GM12878 (cell line): ENCODE results near the gene OR2S2. TPM values are rescaled to one million over a fixed set of nuclear protein-coding genes. Genes with fewer than 3 reads are reported as not detected.

Experiments used
- ATAC-seq: fragments of 200-7000 bp; cut with Tn5 transposase; 3 replicates; pipeline ENCODE4 v1.9.1; 2020; ENCODE audit warnings: mild to moderate bottlenecking, moderate library complexity
- BruUV-seq: library from RNA; stranded (reverse); fragments of 400-500 nt; replicated peaks from 2 replicates; lab custom pipeline; 2021; lab: Mats Ljungman, UMichigan
- CTCF ChIA-PET: fragments of 300-600 bp; sonication (Branson Sonifier 250); formaldehyde crosslinking; extraction: SDS; loops from one replicate; lab custom pipeline; 2021; ENCODE audit warnings: inconsistent platforms; lab: Yijun Ruan, JAX
- POLR2A ChIA-PET: fragments of 350-600 bp; formaldehyde crosslinking; extraction: SDS; loops from one replicate; lab custom pipeline; 2021; ENCODE audit warnings: inconsistent platforms; lab: Charles Lee
- RAD21 ChIA-PET: fragments of 300-600 bp; sonication (Branson Sonifier 250); formaldehyde crosslinking; loops from one replicate; lab custom pipeline; 2023; ENCODE audit warnings: antibody characterized with exemption; ENCODE audit not compliant: unreplicated experiment; lab: Charles Lee
- SMC1A ChIA-PET: fragments of 300-600 bp; sonication (Branson Sonifier 250); formaldehyde crosslinking; loops from one replicate; lab custom pipeline; 2023; ENCODE audit not compliant: unreplicated experiment, uncharacterized antibody; lab: Charles Lee
- DNase-seq: peaks from one replicate; pipeline ENCODE4 v3.0.0-alpha.2; 2011; ENCODE audit warnings: low read depth, low spot score
- FAIRE-seq: peaks from 3 replicates; lab custom pipeline; 2011; peaks lifted over from hg19 to GRCh38; lab: Jason Lieb, UNC
- H2AFZ ChIP-seq: 2 replicates; pipeline ENCODE4 v1.6.0; 2011; ENCODE audit warnings: low read depth, low read length, control low read depth; ENCODE audit not compliant: control insufficient read depth
- H3K27ac ChIP-seq: 2 replicates; pipeline ENCODE4 v1.5.1; 2011; ENCODE audit warnings: control low read depth; ENCODE audit not compliant: control insufficient read depth, insufficient read depth
- H3K27me3 ChIP-seq, 2 experiments: replicated peaks in 1 of 2; 2 replicates each; pipeline versions ENCODE4 v1.6.0 to v1.6.1; 2011; ENCODE audit warnings: low read length in 1 of 2; ENCODE audit not compliant: control insufficient read depth in 2 of 2, insufficient read depth in 2 of 2
- H3K36me3 ChIP-seq, 2 experiments: 2 replicates each; pipeline ENCODE4 v1.5.1; 2011; ENCODE audit warnings: low read length in 1 of 2; ENCODE audit not compliant: control insufficient read depth in 2 of 2, insufficient read depth in 2 of 2
- H3K4me1 ChIP-seq: 2 replicates; pipeline ENCODE4 v1.6.1; 2011; ENCODE audit warnings: mild to moderate bottlenecking, low read length, moderate library complexity, mixed read lengths; ENCODE audit not compliant: control insufficient read depth, insufficient read depth
- H3K4me2 ChIP-seq: 2 replicates; pipeline ENCODE4 v1.6.0; 2011; ENCODE audit warnings: control low read depth; ENCODE audit not compliant: control insufficient read depth, insufficient read depth
- H3K4me3 ChIP-seq: fragments of 200-600 bp; sonication (generic); 2 replicates; pipeline ENCODE4 v1.5.1; 2016
- H3K79me2 ChIP-seq: 2 replicates; pipeline ENCODE4 v1.6.0; 2011; ENCODE audit warnings: low read length; ENCODE audit not compliant: control insufficient read depth, insufficient read depth
- H3K9ac ChIP-seq: 2 replicates; pipeline ENCODE4 v1.8.0; 2011; ENCODE audit warnings: low read length, control low read depth, mixed read lengths; ENCODE audit not compliant: control insufficient read depth, insufficient read depth
- H3K9me3 ChIP-seq: replicated peaks from 3 replicates; pipeline ENCODE4 v1.5.1; 2011; ENCODE audit warnings: mild to moderate bottlenecking, low read length; ENCODE audit not compliant: control insufficient read depth, insufficient read depth
- H4K20me1 ChIP-seq: 2 replicates; pipeline ENCODE4 v1.6.0; 2011; ENCODE audit not compliant: control insufficient read depth, insufficient read depth
- ATF3 ChIP-seq: IDR thresholded peaks from 2 replicates; pipeline ENCODE4 v1.6.1; 2011; ENCODE audit warnings: low read depth, mild to moderate bottlenecking, low read length, moderate library complexity, borderline replicate concordance; ENCODE audit errors: extremely low read depth
- BMI1 ChIP-seq: fragments of 450-650 bp; IDR thresholded peaks from 2 replicates; pipeline ENCODE4 v1.6.1; 2016; ENCODE audit warnings: mild to moderate bottlenecking, moderate library complexity, borderline replicate concordance
- BRCA1 ChIP-seq: IDR thresholded peaks from 2 replicates; pipeline ENCODE4 v1.6.1; 2011; ENCODE audit warnings: low read depth, low read length, improper control_type of control experiment
- CHD2 ChIP-seq: IDR thresholded peaks from 2 replicates; pipeline ENCODE4 v1.6.1; 2011; ENCODE audit warnings: low read depth, low read length, improper control_type of control experiment, borderline replicate concordance
- CREM ChIP-seq: IDR thresholded peaks from 2 replicates; pipeline ENCODE4 v1.6.1; 2014; ENCODE audit warnings: antibody characterized with exemption, low read depth
- IRF4 ChIP-seq: IDR thresholded peaks from 2 replicates; pipeline ENCODE4 v1.6.1; 2011; ENCODE audit warnings: low read depth, low read length
- IRF5 ChIP-seq: fragments of 450-650 bp; IDR thresholded peaks from 2 replicates; pipeline ENCODE4 v1.6.1; 2017; ENCODE audit warnings: borderline replicate concordance
- NR2F1 ChIP-seq: fragments of 450-650 bp; conservative IDR thresholded peaks from 2 replicates; pipeline ENCODE4 v1.6.1; 2017; ENCODE audit warnings: mild to moderate bottlenecking
- SMAD1 ChIP-seq: fragments of 450-650 bp; IDR thresholded peaks from 2 replicates; pipeline ENCODE4 v1.6.1; 2018; ENCODE audit warnings: mild to moderate bottlenecking, low read depth; ENCODE audit not compliant: partially characterized antibody
- TARDBP ChIP-seq: IDR thresholded peaks from 2 replicates; pipeline ENCODE4 v1.6.1; 2016; ENCODE audit warnings: borderline replicate concordance
- TCF3 ChIP-seq: IDR thresholded peaks from 2 replicates; pipeline ENCODE4 v1.6.1; 2012; ENCODE audit warnings: low read depth, mild to moderate bottlenecking, low read length, borderline replicate concordance; ENCODE audit not compliant: insufficient read depth
- ZBED1 ChIP-seq: IDR thresholded peaks from 2 replicates; pipeline ENCODE4 v1.6.1; 2016; ENCODE audit warnings: borderline replicate concordance
- ZNF384 ChIP-seq: IDR thresholded peaks from 2 replicates; pipeline ENCODE4 v1.6.1; 2012; ENCODE audit warnings: low read depth, mild to moderate bottlenecking, low read length, improper control_type of control experiment, borderline replicate concordance
- WGBS: methylation state at CpG from one replicate; pipeline ENCODE4 v1.1.6; 2016; ENCODE audit warnings: low lambda C conversion rate; ENCODE audit not compliant: insufficient replicate concordance, insufficient coverage; ENCODE audit errors: missing lambda C conversion rate; 5-methylcytosine and 5-hydroxymethylcytosine counted together
- in situ Hi-C: fragments of 300-500 bp; cut with MboI; formaldehyde crosslinking; loops from 9 replicates; pipeline ENCODE4 v1.14.3; 2018; ENCODE audit warnings: mixed read lengths
- intact Hi-C: fragments of 100-400 bp; cut with micrococcal nuclease; formaldehyde crosslinking; loops from one replicate; pipeline ENCODE4 v1.14.2; 2022; ENCODE audit not compliant: unreplicated experiment
- polyA plus RNA-seq, 11 experiments: library from polyadenylated mRNA; depleted of rRNA in 4 of 11; unstranded in 6 of 11; stranded (reverse) in 5 of 11; fragments of >200 nt; fragmentation: Nextera tagmentation in 4 of 11; fragmentation: Illumina TruSeq in 1 of 11; extraction: Ambion mirVana in 4 of 11; extraction: Trizol in 1 of 11; gene quantifications; 1 replicate in 1 of 11; 2 replicates in 10 of 11; pipeline versions ENCODE4 v1.2.1 to v1.2.3, GENCODE V29; 2011 to 2016; ENCODE audit warnings: inconsistent platforms in 2 of 11, missing spikeins in 2 of 11, low read depth in 1 of 11
- total RNA-seq, 4 experiments: library from RNA; depleted of rRNA in 3 of 4; stranded (reverse); fragments of >200 nt in 3 of 4; fragmentation: Illumina TruSeq in 1 of 4; extraction: Trizol in 1 of 4; gene quantifications; 2 replicates each; pipeline versions ENCODE4 v1.2.1 to v1.2.3, GENCODE V29; 2013 to 2021
- TF ChIP-seq, protein P1 (sequence below): fragments of 450-650 bp; IDR thresholded peaks from 2 replicates; pipeline ENCODE4 v1.6.1; 2016; ENCODE audit warnings: mild to moderate bottlenecking
- TF ChIP-seq, protein P2 (sequence below): fragments of 450-650 bp; IDR thresholded peaks from 2 replicates; pipeline ENCODE4 v1.6.1; 2018; ENCODE audit warnings: borderline replicate concordance, mild to moderate bottlenecking; ENCODE audit not compliant: partially characterized antibody
- TF ChIP-seq, protein P3 (sequence below): fragments of 450-650 bp; IDR thresholded peaks from 2 replicates; pipeline ENCODE4 v1.6.1; 2018; ENCODE audit warnings: mild to moderate bottlenecking, low read depth, moderate library complexity; ENCODE audit not compliant: partially characterized antibody

Gene OR2S2
- total and polyA plus RNA-seq, 10 of the 15 experiments (the other 5 are each of a cell fraction or from before 2014, with no cell fraction given), result not detected

- TF ChIP-seq IRF5 (no peak), NR2F1 (no peak), BMI1 (no peak), CHD2 (no peak), ZNF384 (no peak), TARDBP (no peak)
- TF ChIP-seq, all 136 proteins: peak for 0
Observed at GRCh38 chr9:35972093-35972492, 14.1 kb upstream of the OR2S2 start (continued).

DNA sequence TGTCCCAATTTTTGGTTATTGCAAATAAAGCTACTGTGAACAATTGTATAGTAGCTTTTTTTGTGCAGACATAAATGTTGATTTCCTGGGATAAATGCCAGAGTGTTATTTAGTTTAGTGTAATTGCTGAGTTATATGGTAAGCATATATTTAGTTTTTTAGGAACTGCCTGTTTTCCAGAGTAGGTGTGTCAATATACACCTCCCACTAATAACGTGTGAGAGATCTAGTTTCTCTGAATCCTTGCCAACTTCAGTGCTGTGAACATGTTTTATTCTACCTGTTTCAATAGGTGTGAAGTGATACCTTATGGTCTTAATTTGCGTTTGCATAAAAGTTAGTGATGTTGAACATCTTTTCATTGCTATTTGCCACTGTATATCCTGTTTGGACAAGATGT, 9.1 kb upstream of the OR2S2 start:
- no peak overlapping the region for H2AFZ ChIP-seq
- no peak for ATAC-seq
- no peak overlapping the region for H3K4me3 ChIP-seq
- no peaks in the 10 kb centered on the region; a peak in 1 of 4 replicates for H3K27me3 ChIP-seq
- no TSS peak for BruUV-seq
- H3K9me3 ChIP-seq, result no peaks in the 10 kb centered on the region
- no peaks in the 10 kb centered on the region for H3K36me3 ChIP-seq
- ChIA-PET POLR2A (no interaction called here), CTCF (interaction anchor here (1.0 to 1.1 kb wide), 2 partner anchors 12 to 134 kb away, joined by 3 to 5 read pairs; no protein-coding TSS in a partner anchor), SMC1A (no interaction called here), RAD21 (no interaction called here)
- H3K27ac ChIP-seq, result no peak overlapping the region
- no peak overlapping the region for H3K4me2 ChIP-seq
- in situ Hi-C loops (no loop called here), intact Hi-C loops (no loop called here)
- FAIRE-seq, result no peak
- no peak for DNase-seq
- H3K4me1 ChIP-seq, result no peaks in the 10 kb centered on the region
- no peaks in the 10 kb centered on the region for H4K20me1 ChIP-seq
- H3K79me2 ChIP-seq, result no peaks in the 10 kb centered on the region
- no peak overlapping the region for H3K9ac ChIP-seq
- WGBS, result 0% methylated on average over 2 of the region's 2 CpGs
- TF ChIP-seq BRCA1, result no peak
- TF ChIP-seq, protein P1, sequence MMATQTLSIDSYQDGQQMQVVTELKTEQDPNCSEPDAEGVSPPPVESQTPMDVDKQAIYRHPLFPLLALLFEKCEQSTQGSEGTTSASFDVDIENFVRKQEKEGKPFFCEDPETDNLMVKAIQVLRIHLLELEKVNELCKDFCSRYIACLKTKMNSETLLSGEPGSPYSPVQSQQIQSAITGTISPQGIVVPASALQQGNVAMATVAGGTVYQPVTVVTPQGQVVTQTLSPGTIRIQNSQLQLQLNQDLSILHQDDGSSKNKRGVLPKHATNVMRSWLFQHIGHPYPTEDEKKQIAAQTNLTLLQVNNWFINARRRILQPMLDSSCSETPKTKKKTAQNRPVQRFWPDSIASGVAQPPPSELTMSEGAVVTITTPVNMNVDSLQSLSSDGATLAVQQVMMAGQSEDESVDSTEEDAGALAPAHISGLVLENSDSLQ, result no peak
- TF ChIP-seq SMAD1, result no peak
- no peak for TF ChIP-seq ZBED1
- no peak for TF ChIP-seq NR2F1
- no peak for TF ChIP-seq IRF4
- TF ChIP-seq ATF3, result no peak
- TF ChIP-seq CREM, result no peak
- TF ChIP-seq, protein P2, sequence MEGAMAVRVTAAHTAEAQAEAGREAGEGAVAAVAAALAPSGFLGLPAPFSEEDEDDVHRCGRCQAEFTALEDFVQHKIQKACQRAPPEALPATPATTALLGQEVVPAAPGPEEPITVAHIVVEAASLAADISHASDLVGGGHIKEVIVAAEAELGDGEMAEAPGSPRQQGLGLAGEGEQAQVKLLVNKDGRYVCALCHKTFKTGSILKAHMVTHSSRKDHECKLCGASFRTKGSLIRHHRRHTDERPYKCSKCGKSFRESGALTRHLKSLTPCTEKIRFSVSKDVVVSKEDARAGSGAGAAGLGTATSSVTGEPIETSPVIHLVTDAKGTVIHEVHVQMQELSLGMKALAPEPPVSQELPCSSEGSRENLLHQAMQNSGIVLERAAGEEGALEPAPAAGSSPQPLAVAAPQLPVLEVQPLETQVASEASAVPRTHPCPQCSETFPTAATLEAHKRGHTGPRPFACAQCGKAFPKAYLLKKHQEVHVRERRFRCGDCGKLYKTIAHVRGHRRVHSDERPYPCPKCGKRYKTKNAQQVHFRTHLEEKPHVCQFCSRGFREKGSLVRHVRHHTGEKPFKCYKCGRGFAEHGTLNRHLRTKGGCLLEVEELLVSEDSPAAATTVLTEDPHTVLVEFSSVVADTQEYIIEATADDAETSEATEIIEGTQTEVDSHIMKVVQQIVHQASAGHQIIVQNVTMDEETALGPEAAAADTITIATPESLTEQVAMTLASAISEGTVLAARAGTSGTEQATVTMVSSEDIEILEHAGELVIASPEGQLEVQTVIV, result no peak
- no peak for TF ChIP-seq TCF3
- TF ChIP-seq, protein P3, sequence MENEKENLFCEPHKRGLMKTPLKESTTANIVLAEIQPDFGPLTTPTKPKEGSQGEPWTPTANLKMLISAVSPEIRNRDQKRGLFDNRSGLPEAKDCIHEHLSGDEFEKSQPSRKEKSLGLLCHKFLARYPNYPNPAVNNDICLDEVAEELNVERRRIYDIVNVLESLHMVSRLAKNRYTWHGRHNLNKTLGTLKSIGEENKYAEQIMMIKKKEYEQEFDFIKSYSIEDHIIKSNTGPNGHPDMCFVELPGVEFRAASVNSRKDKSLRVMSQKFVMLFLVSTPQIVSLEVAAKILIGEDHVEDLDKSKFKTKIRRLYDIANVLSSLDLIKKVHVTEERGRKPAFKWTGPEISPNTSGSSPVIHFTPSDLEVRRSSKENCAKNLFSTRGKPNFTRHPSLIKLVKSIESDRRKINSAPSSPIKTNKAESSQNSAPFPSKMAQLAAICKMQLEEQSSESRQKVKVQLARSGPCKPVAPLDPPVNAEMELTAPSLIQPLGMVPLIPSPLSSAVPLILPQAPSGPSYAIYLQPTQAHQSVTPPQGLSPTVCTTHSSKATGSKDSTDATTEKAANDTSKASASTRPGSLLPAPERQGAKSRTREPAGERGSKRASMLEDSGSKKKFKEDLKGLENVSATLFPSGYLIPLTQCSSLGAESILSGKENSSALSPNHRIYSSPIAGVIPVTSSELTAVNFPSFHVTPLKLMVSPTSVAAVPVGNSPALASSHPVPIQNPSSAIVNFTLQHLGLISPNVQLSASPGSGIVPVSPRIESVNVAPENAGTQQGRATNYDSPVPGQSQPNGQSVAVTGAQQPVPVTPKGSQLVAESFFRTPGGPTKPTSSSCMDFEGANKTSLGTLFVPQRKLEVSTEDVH, result no peak
